Endothelial cell of umbilical vein (primary cell): Measurements from ENCODE around the gene ITGB1BP1. TPM values are rescaled to one million over a fixed set of nuclear protein-coding genes. Genes with fewer than 3 reads are reported as not detected.

Source experiments
- BruUV-seq: library from RNA; stranded (reverse); fragments of 400-500 nt; replicated peaks from 2 replicates; lab custom pipeline; 2021; lab: Mats Ljungman, UMichigan
- CTCF ChIA-PET: fragments of 300-600, 350-600 bp; sonication (Branson Sonifier 250); formaldehyde crosslinking; loops from one replicate; lab custom pipeline; 2021; ENCODE audit warnings: antibody characterized with exemption, inconsistent platforms; lab: Charles Lee
- POLR2A ChIA-PET: fragments of 300-600, 350-600 bp; sonication (Branson Sonifier 250); formaldehyde crosslinking; loops from one replicate; lab custom pipeline; 2021; ENCODE audit warnings: antibody characterized with exemption, inconsistent platforms; lab: Charles Lee
- DNase-seq: peaks from one replicate; pipeline ENCODE4 v3.0.0-alpha.2; 2011; ENCODE audit warnings: low read depth, low spot score
- FAIRE-seq: peaks from 2 replicates; lab custom pipeline; 2011; peaks lifted over from hg19 to GRCh38; lab: Jason Lieb, UNC
- H2AFZ ChIP-seq: 2 replicates; pipeline ENCODE4 v1.6.0; 2012; ENCODE audit warnings: low read depth, low read length, control low read depth, inconsistent platforms
- H3K27ac ChIP-seq: 2 replicates; pipeline ENCODE4 v1.5.1; 2011; ENCODE audit warnings: low read depth, mild to moderate bottlenecking, control low read depth, low read length, moderate library complexity; ENCODE audit not compliant: insufficient read depth
- H3K27me3 ChIP-seq, 2 experiments: 2 replicates each; pipeline versions ENCODE4 v1.6.0 to v1.6.1; 2011; ENCODE audit warnings: low read length in 2 of 2, mixed read lengths in 1 of 2; ENCODE audit not compliant: control insufficient read depth in 2 of 2, insufficient read depth in 2 of 2
- H3K36me3 ChIP-seq, 2 experiments: 2 replicates in 1 of 2; 3 replicates in 1 of 2; pipeline ENCODE4 v1.5.1; 2011; ENCODE audit warnings: low read length in 2 of 2, mild to moderate bottlenecking in 1 of 2, moderate library complexity in 1 of 2; ENCODE audit not compliant: control insufficient read depth in 2 of 2, insufficient read depth in 2 of 2; ENCODE audit errors: extremely low read depth in 1 of 2
- H3K4me1 ChIP-seq: 3 replicates; pipeline ENCODE4 v1.5.1; 2011; ENCODE audit warnings: mild to moderate bottlenecking, low read length; ENCODE audit not compliant: control insufficient read depth, insufficient read depth; ENCODE audit errors: extremely low read depth
- H3K4me2 ChIP-seq: 2 replicates; pipeline ENCODE4 v1.6.1; 2011; ENCODE audit warnings: low read length, control low read depth, mixed read lengths; ENCODE audit not compliant: insufficient read depth
- H3K4me3 ChIP-seq, 3 experiments: fragments of 200-600 bp in 1 of 3; sonication (generic), shearing (Covaris generic) in 1 of 3; replicated peaks in 1 of 3; 2 replicates each; pipeline ENCODE4 v1.5.1; 2011 to 2016; ENCODE audit warnings: control low read depth in 3 of 3, low read length in 3 of 3, mild to moderate bottlenecking in 2 of 3, inconsistent platforms in 1 of 3, low read depth in 1 of 3, moderate library complexity in 1 of 3; ENCODE audit not compliant: insufficient read depth in 1 of 3
- H3K79me2 ChIP-seq: 2 replicates; pipeline ENCODE4 v1.6.0; 2012; ENCODE audit warnings: low read length, inconsistent platforms; ENCODE audit not compliant: control insufficient read depth, insufficient read depth
- H3K9ac ChIP-seq: replicated peaks from 2 replicates; pipeline ENCODE3; 2011; ENCODE audit warnings: low read length, control low read depth; ENCODE audit not compliant: insufficient read depth; ENCODE audit errors: extremely low read depth
- H3K9me1 ChIP-seq: replicated peaks from 3 replicates; pipeline ENCODE4 v1.6.0; 2011; ENCODE audit warnings: mild to moderate bottlenecking, low read length; ENCODE audit not compliant: control insufficient read depth, insufficient read depth; ENCODE audit errors: extremely low read depth
- H3K9me3 ChIP-seq: replicated peaks from 2 replicates; pipeline ENCODE4 v1.5.1; 2012; ENCODE audit warnings: low read length, inconsistent platforms; ENCODE audit not compliant: control insufficient read depth, insufficient read depth
- H4K20me1 ChIP-seq: replicated peaks from 2 replicates; pipeline ENCODE3; 2011; ENCODE audit warnings: mild to moderate bottlenecking, low read length; ENCODE audit not compliant: control insufficient read depth, insufficient read depth; ENCODE audit errors: extremely low read depth
- EZH2 ChIP-seq: IDR thresholded peaks from 2 replicates; pipeline ENCODE4 v1.6.1; 2012; ENCODE audit warnings: borderline replicate concordance, low read depth, mild to moderate bottlenecking, moderate library complexity, low read length, inconsistent platforms; ENCODE audit not compliant: severe bottlenecking
- FOS ChIP-seq: IDR thresholded peaks from 2 replicates; pipeline ENCODE4 v1.6.1; 2011; ENCODE audit warnings: mild to moderate bottlenecking, low read length, moderate library complexity, borderline replicate concordance; ENCODE audit not compliant: insufficient read depth
- GATA2 ChIP-seq: IDR thresholded peaks from 2 replicates; pipeline ENCODE4 v1.7.0; 2011; ENCODE audit warnings: low read depth, mild to moderate bottlenecking, moderate library complexity, mixed read lengths, low read length; ENCODE audit not compliant: insufficient read length, insufficient read depth
- JUN ChIP-seq: IDR thresholded peaks from 2 replicates; pipeline ENCODE4 v1.6.1; 2011; ENCODE audit warnings: borderline replicate concordance, low read depth; ENCODE audit not compliant: insufficient read length, insufficient read depth
- MYC ChIP-seq: IDR thresholded peaks from one replicate; pipeline ENCODE4 v1.6.1; 2011; ENCODE audit warnings: mild to moderate bottlenecking, low read depth, low read length
- POLR2A ChIP-seq: IDR thresholded peaks from 2 replicates; pipeline ENCODE4 v1.6.1; 2012; ENCODE audit warnings: low read depth, mild to moderate bottlenecking, control low read depth, low read length
- POLR2AphosphoS5 ChIP-seq: IDR thresholded peaks from 2 replicates; pipeline ENCODE4 v1.6.1; 2012; ENCODE audit warnings: low read depth, mild to moderate bottlenecking, control low read depth, low read length, moderate library complexity; ENCODE audit not compliant: insufficient read depth
- dilution Hi-C: fragments of 300-500 bp; cut with MboI; formaldehyde crosslinking; loops from one replicate; pipeline ENCODE4 v1.15.0; 2019; ENCODE audit warnings: low sequenced_read_pairs; ENCODE audit not compliant: extremely low pct_ligation_motif_present
- intact Hi-C: fragments of 100-400 bp; cut with micrococcal nuclease; formaldehyde crosslinking; loops from one replicate; pipeline ENCODE4 v1.10.0; 2022
- polyA plus RNA-seq, 4 experiments: library from polyadenylated mRNA; depleted of rRNA in 3 of 4; stranded (reverse) in 3 of 4; unstranded in 1 of 4; fragments of >200 nt; gene quantifications; 2 replicates each; pipeline versions ENCODE4 v1.2.1 to v1.2.3, GENCODE V29; 2011 to 2012; ENCODE audit warnings: missing spikeins in 1 of 4
- total RNA-seq: library from RNA; stranded (reverse); gene quantifications from 2 replicates; pipeline ENCODE4 v1.2.3, GENCODE V29; 2021
- TF ChIP-seq, protein P1 (sequence below), 2 donors: IDR thresholded peaks; 1 replicate in 1 of 2; 2 replicates in 1 of 2; pipeline ENCODE4 v1.5.1; 2011; ENCODE audit warnings: low read length in 2 of 2, mild to moderate bottlenecking in 2 of 2, moderate library complexity in 2 of 2, control low read depth in 1 of 2, inconsistent platforms in 1 of 2, low read depth in 1 of 2; ENCODE audit not compliant: insufficient read depth in 1 of 2; ENCODE audit errors: extremely low read depth in 1 of 2
- TF ChIP-seq, protein P2 (sequence below): IDR thresholded peaks from 2 replicates; pipeline ENCODE4 v1.6.1; 2011; ENCODE audit not compliant: insufficient read depth, insufficient read length

The ITGB1BP1 gene
- total and polyA plus RNA-seq, 2 donors (not counting 3 experiments of a cell fraction or from before 2014, with no cell fraction given): 45.0 to 170 TPM

- Histone ChIP-seq H3K4me2 (no peak overlapping the region), H3K4me1 (no peaks in the 10 kb centered on the region), H3K4me3 (no peak overlapping the region), H4K20me1 (no peaks in the 10 kb centered on the region), H3K36me3 (peaks cover 9 to 15% of the 10 kb centered on the region in 2 experiments), H3K9me1 (no peaks in the 10 kb centered on the region), H3K79me2 (no peaks in the 10 kb centered on the region), H3K9me3 (no peaks in the 10 kb centered on the region), H3K27ac (no peak overlapping the region), H3K9ac (no peak overlapping the region), H2AFZ (no peak overlapping the region), H3K27me3 (no peaks in the 10 kb centered on the region)
- no peak for DNase-seq
- TF ChIP-seq, protein P1, sequence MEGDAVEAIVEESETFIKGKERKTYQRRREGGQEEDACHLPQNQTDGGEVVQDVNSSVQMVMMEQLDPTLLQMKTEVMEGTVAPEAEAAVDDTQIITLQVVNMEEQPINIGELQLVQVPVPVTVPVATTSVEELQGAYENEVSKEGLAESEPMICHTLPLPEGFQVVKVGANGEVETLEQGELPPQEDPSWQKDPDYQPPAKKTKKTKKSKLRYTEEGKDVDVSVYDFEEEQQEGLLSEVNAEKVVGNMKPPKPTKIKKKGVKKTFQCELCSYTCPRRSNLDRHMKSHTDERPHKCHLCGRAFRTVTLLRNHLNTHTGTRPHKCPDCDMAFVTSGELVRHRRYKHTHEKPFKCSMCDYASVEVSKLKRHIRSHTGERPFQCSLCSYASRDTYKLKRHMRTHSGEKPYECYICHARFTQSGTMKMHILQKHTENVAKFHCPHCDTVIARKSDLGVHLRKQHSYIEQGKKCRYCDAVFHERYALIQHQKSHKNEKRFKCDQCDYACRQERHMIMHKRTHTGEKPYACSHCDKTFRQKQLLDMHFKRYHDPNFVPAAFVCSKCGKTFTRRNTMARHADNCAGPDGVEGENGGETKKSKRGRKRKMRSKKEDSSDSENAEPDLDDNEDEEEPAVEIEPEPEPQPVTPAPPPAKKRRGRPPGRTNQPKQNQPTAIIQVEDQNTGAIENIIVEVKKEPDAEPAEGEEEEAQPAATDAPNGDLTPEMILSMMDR (IDR thresholded peaks at IDR 0.05; ENCODE audit: extremely low read depth in 1 of 2, insufficient read depth in 1 of 2, low read depth in 1 of 2, low read length in 2 of 2): no peak
- no peak for TF ChIP-seq POLR2AphosphoS5
- TF ChIP-seq GATA2: no peak
- TF ChIP-seq, protein P2, sequence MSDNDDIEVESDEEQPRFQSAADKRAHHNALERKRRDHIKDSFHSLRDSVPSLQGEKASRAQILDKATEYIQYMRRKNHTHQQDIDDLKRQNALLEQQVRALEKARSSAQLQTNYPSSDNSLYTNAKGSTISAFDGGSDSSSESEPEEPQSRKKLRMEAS: no peak
- no peak for TF ChIP-seq POLR2A
- TF ChIP-seq JUN: no peak
- no peak for TF ChIP-seq MYC
- TF ChIP-seq FOS: no peak
- no peak for TF ChIP-seq EZH2
- ChIA-PET POLR2A (no interaction called here), CTCF (no interaction called here)
- BruUV-seq: no TSS peak
- dilution Hi-C loops: no loop called here
- intact Hi-C loops: no loop called here
- FAIRE-seq: no peak
Measured at GRCh38 chr2:9445089-9445488, 21.8 kb upstream of the ITGB1BP1 start.
